B cell (primary cell): ENCODE measurements around the gene TSN. TPM values are rescaled to one million over a fixed set of nuclear protein-coding genes. Genes with fewer than 3 reads are reported as not detected.

ENCODE experiments used
- ATAC-seq: fragments of 200-7000 bp; cut with Tn5 transposase; one replicate; pipeline ENCODE4 v1.10.0; 2021; ENCODE audit warnings: low read depth, mild to moderate bottlenecking, moderate number of reproducible peaks, moderate library complexity
- CTCF ChIA-PET: fragments of 350-600 bp; sonication (Branson Sonifier 250); formaldehyde crosslinking; loops from one replicate; lab custom pipeline; 2021; ENCODE audit warnings: antibody characterized with exemption, inconsistent platforms; lab: Charles Lee
- POLR2A ChIA-PET: fragments of 350-600 bp; sonication (Branson Sonifier 250); formaldehyde crosslinking; loops from one replicate; lab custom pipeline; 2021; ENCODE audit warnings: antibody characterized with exemption; lab: Charles Lee
- DNase-seq: peaks from one replicate; pipeline ENCODE4 v3.0.0; 2013
- H2AFZ ChIP-seq: 2 replicates; pipeline ENCODE4 v1.6.1; 2012; ENCODE audit warnings: mild to moderate bottlenecking, low read depth, low read length; ENCODE audit not compliant: insufficient read depth, poor library complexity, severe bottlenecking
- H3K27ac ChIP-seq, 2 donors: 1 replicate in 1 of 2; 2 replicates in 1 of 2; pipeline ENCODE4 v1.5.1; 2012 to 2013; ENCODE audit warnings: low read length in 2 of 2, mild to moderate bottlenecking in 2 of 2, moderate library complexity in 1 of 2
- H3K27me3 ChIP-seq, 4 experiments: fragments of 200-600 bp in 1 of 4; sonication (generic) in 1 of 4; replicated peaks in 1 of 4; 1 replicate in 2 of 4; 2 replicates in 2 of 4; pipeline versions ENCODE4 v1.6.1 to v1.7.0; 2013 to 2016; ENCODE audit warnings: low read length in 3 of 4, mild to moderate bottlenecking in 2 of 4, mixed read lengths in 1 of 4, moderate library complexity in 1 of 4; ENCODE audit not compliant: insufficient read depth in 4 of 4, control insufficient read depth in 3 of 4; ENCODE audit errors: control extremely low read depth in 1 of 4
- H3K36me3 ChIP-seq, 2 experiments: replicated peaks in 1 of 2; 1 replicate in 1 of 2; 2 replicates in 1 of 2; pipeline versions ENCODE4 v1.6.1 to v1.7.1; 2013; ENCODE audit warnings: low read length in 1 of 2; ENCODE audit not compliant: insufficient read depth in 2 of 2, control insufficient read depth in 1 of 2; ENCODE audit errors: control extremely low read depth in 1 of 2, extremely low read depth in 1 of 2
- H3K4me1 ChIP-seq, 2 donors: fragments of 200-600 bp in 1 of 2; sonication (generic) in 1 of 2; 1 replicate in 1 of 2; 2 replicates in 1 of 2; pipeline versions ENCODE4 v1.5.1 to v1.6.1; 2013 to 2017; ENCODE audit warnings: low read length in 2 of 2; ENCODE audit not compliant: control insufficient read depth in 2 of 2, insufficient read depth in 2 of 2
- H3K4me2 ChIP-seq: replicated peaks from 2 replicates; pipeline ENCODE3; 2012; ENCODE audit warnings: mild to moderate bottlenecking, low read depth, low read length; ENCODE audit not compliant: poor library complexity, severe bottlenecking
- H3K4me3 ChIP-seq, 5 experiments: fragments of 200-600 bp in 1 of 5; sonication (generic) in 1 of 5; 1 replicate in 3 of 5; 2 replicates in 2 of 5; pipeline versions ENCODE4 v1.5.1 to v1.7.0; 2011 to 2016; ENCODE audit warnings: low read length in 4 of 5, mild to moderate bottlenecking in 4 of 5, low read depth in 2 of 5, control low read depth in 1 of 5, moderate library complexity in 1 of 5; ENCODE audit not compliant: insufficient read depth in 1 of 5; ENCODE audit errors: control extremely low read depth in 1 of 5, extremely low read depth in 1 of 5
- H3K79me2 ChIP-seq: fragments of 200-600 bp; sonication (generic); one replicate; pipeline ENCODE4 v1.6.0; 2016; ENCODE audit warnings: low read length; ENCODE audit not compliant: control insufficient read depth, insufficient read depth
- H3K9ac ChIP-seq: fragments of 200-600 bp; sonication (generic); 2 replicates; pipeline ENCODE4 v1.6.1; 2017; ENCODE audit warnings: mild to moderate bottlenecking, low read length, moderate library complexity
- H3K9me3 ChIP-seq, 3 donors: one replicate each; pipeline versions ENCODE4 v1.6.1 to v1.7.1; 2013; ENCODE audit warnings: low read length in 2 of 3; ENCODE audit not compliant: control insufficient read depth in 2 of 3, insufficient read depth in 1 of 3; ENCODE audit errors: control extremely low read depth in 1 of 3
- H4K20me1 ChIP-seq: 2 replicates; pipeline ENCODE4 v1.6.0; 2012; ENCODE audit warnings: mild to moderate bottlenecking, low read length; ENCODE audit not compliant: insufficient read depth, control insufficient read depth, poor library complexity, severe bottlenecking
- H3K27ac Mint-ChIP-seq: one replicate; pipeline ENCODE4 v1.8.0; 2021; ENCODE audit warnings: mixed read lengths
- H3K27me3 Mint-ChIP-seq: one replicate; pipeline ENCODE4 v1.8.0; 2021; ENCODE audit warnings: mixed read lengths
- H3K4me1 Mint-ChIP-seq: one replicate; pipeline ENCODE4 v1.8.0; 2021; ENCODE audit warnings: mixed read lengths
- H3K4me3 Mint-ChIP-seq: one replicate; pipeline ENCODE4 v1.8.0; 2021; ENCODE audit warnings: mixed read lengths
- H3K9me3 Mint-ChIP-seq: one replicate; pipeline ENCODE4 v1.8.0; 2022; ENCODE audit warnings: mixed read lengths; ENCODE audit not compliant: insufficient read depth
- EZH2 ChIP-seq: IDR thresholded peaks from 2 replicates; pipeline ENCODE4 v1.6.1; 2012; ENCODE audit warnings: borderline replicate concordance, low read depth, mild to moderate bottlenecking, moderate library complexity, low read length; ENCODE audit not compliant: insufficient read depth, poor library complexity, severe bottlenecking
- WGBS: methylation state at CpG from one replicate; pipeline ENCODE4 v1.1.5; 2013; ENCODE audit warnings: missing lambda C conversion rate; ENCODE audit not compliant: insufficient coverage; 5-methylcytosine and 5-hydroxymethylcytosine counted together
- intact Hi-C: fragments of 100-400 bp; cut with micrococcal nuclease; formaldehyde crosslinking; loops from one replicate; pipeline ENCODE4 v1.10.0; 2022
- polyA plus RNA-seq: library from polyadenylated mRNA; depleted of rRNA; stranded (reverse); fragments of >200 nt; gene quantifications from 2 replicates; pipeline ENCODE4 v1.2.3, GENCODE V29; 2012
- total RNA-seq, 2 donors: library from RNA; stranded (reverse); fragments of 120-200 nt in 1 of 2; gene quantifications; 1 replicate in 1 of 2; 2 replicates in 1 of 2; pipeline versions ENCODE4 v1.2.3 to v1.2.4, GENCODE V29; 2013 to 2022
- TF ChIP-seq, protein P1 (sequence below): fragments of 200-600 bp; IDR thresholded peaks from one replicate; pipeline ENCODE4 v1.8.0; 2022; ENCODE audit warnings: antibody characterized with exemption, mild to moderate bottlenecking

The TSN gene
- total and polyA plus RNA-seq, 2 donors (not counting 1 experiment from before 2014, with no cell fraction given): 10.8 to 43.4 TPM

DNA sequence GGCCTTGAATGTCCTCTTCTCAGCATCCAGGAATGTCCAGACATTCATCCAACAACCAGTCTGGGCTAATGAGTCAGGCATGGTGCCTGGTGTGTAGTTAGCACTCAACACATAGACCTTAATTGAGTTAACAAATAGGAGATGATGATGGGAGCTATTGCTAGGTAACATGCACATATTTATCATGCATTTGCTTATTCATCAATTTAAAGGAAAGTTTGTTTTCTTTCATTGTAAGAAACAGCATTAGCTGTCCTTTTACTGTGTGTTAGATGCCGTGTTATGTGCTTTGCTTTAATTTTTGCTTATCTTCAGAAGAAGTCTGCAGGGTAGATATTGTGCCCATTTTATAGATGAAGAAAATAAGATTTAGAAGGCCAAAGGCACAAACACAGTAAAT lies 43.2 kb downstream of the TSN start:
- Mint-ChIP-seq H3K27ac (no peak overlapping the region), H3K27me3 (peaks cover 18% of the 10 kb centered on the region), H3K4me3 (no peak overlapping the region), H3K9me3 (peaks cover 8% of the 10 kb centered on the region), H3K4me1 (peaks cover 2% of the 10 kb centered on the region)
- no CpG with 5 or more reads among the region's 1 CpG for WGBS
- no peaks in the 10 kb centered on the region for H3K27me3 ChIP-seq
- ATAC-seq: no peak
- no peak overlapping the region for H2AFZ ChIP-seq
- no peaks in the 10 kb centered on the region for H4K20me1 ChIP-seq
- TF ChIP-seq, protein P1, sequence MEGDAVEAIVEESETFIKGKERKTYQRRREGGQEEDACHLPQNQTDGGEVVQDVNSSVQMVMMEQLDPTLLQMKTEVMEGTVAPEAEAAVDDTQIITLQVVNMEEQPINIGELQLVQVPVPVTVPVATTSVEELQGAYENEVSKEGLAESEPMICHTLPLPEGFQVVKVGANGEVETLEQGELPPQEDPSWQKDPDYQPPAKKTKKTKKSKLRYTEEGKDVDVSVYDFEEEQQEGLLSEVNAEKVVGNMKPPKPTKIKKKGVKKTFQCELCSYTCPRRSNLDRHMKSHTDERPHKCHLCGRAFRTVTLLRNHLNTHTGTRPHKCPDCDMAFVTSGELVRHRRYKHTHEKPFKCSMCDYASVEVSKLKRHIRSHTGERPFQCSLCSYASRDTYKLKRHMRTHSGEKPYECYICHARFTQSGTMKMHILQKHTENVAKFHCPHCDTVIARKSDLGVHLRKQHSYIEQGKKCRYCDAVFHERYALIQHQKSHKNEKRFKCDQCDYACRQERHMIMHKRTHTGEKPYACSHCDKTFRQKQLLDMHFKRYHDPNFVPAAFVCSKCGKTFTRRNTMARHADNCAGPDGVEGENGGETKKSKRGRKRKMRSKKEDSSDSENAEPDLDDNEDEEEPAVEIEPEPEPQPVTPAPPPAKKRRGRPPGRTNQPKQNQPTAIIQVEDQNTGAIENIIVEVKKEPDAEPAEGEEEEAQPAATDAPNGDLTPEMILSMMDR: no peak
- no peak for TF ChIP-seq EZH2
- no peak overlapping the region for H3K27ac ChIP-seq
- intact Hi-C loops: no loop called here
- no peak overlapping the region for H3K9ac ChIP-seq
- H3K4me3 ChIP-seq: no peak overlapping the region
- ChIA-PET CTCF (no interaction called here), POLR2A (no interaction called here)
- H3K4me2 ChIP-seq: no peak overlapping the region
- peaks cover 2 to 3% of the 10 kb centered on the region in 2 donors for H3K4me1 ChIP-seq
- peaks cover 0 to 18% (median 13%) of the 10 kb centered on the region in 3 donors for H3K9me3 ChIP-seq
- DNase-seq: no peak
- H3K36me3 ChIP-seq: no peaks in the 10 kb centered on the region
- H3K79me2 ChIP-seq: no peaks in the 10 kb centered on the region

DNA sequence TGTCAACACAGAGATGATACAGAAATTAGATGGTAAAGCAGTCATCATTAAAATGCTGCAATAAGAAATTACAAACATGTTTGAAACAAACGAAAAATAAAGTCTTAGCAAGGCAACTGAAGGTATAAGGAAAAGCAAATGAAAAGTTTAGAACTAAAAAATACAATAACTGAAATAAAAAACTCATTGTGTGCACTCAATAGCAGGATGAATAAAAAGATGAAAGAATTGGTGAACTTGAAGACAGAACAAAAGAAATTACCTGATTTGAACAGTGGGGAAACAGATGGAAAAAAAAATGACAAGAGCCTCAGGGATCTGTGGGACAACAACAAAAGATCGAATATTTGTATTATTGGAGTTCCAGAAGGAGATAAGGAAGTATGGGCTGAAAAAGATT lies 46.5 kb downstream of the TSN start:
- Histone ChIP-seq H3K36me3 (no peaks in the 10 kb centered on the region), H3K4me2 (no peak overlapping the region), H3K27me3 (no peaks in the 10 kb centered on the region), H4K20me1 (no peaks in the 10 kb centered on the region), H2AFZ (no peak overlapping the region), H3K9me3 (peaks cover 0 to 18% (median 13%) of the 10 kb centered on the region in 3 donors), H3K4me3 (no peak overlapping the region), H3K27ac (no peak overlapping the region), H3K9ac (no peak overlapping the region), H3K4me1 (peaks cover 11 to 14% of the 10 kb centered on the region in 2 donors), H3K79me2 (no peaks in the 10 kb centered on the region)
- WGBS: 83% methylated on average over 1 of the region's 2 CpGs
- CTCF ChIA-PET: no interaction called here
- DNase-seq (no peak), ATAC-seq (no peak)
- POLR2A ChIA-PET: no interaction called here
- Mint-ChIP-seq H3K4me1 (peaks cover 16% of the 10 kb centered on the region), H3K9me3 (peaks cover 8% of the 10 kb centered on the region), H3K27ac (no peak overlapping the region), H3K27me3 (peaks cover 3% of the 10 kb centered on the region), H3K4me3 (no peak overlapping the region)
- TF ChIP-seq, protein P1: no peak
- TF ChIP-seq EZH2: no peak
- intact Hi-C loops: no loop called here
